NOMO-1 treated with DMSO at 0.1 percent for 48 hours (cell line): ENCODE results near the gene CCDC182.

Experiments
- DNase-seq: peaks from one replicate; lab custom pipeline; 2025; ENCODE audit not compliant: unreplicated experiment; lab: John Stamatoyannopoulos, UW

Gene CCDC182

DNA sequence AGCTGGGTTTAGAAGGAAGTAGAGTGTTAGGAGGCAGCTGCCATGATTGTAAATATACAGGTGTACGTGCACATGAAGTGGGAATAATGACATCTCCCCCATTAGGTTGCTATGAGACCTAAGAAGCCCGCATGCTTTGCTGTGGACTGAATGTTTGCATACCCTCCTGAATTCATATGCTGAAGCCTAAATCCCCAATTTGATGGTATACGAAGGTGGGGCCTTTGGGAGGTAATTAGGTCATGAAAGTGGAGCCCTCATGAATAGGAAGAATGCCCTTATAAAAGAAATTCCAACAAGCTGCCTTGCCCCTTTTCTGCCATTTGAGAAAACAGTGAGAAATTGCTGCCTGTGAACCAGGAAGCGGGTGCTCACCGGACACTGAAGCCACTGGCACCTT, 44.0 kb downstream of the CCDC182 start:
- no peak for DNase-seq

DNA sequence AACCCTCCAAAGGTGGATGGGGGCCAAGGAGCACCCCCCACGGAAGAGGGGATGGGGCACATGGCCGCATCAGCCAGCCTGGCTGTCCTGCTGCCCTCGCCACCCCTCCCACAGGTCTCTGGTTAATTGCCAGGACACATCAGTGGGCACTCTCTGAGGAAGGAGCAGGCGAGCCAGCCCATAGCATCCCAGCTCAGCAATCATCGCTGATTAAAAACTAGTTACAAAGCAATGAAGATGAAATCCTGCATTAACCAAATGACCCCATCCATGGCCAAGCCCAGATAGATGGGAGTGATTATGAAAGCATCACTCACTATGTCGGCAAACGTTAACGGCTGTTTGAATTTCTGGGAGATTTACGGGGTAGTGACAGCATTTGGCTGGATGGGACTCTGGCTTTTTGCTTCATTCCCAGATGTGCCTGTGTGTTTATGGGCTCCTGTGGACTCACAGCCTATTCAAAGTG, 45.3 kb downstream of the CCDC182 start:
- DNase-seq, result no peak

DNA sequence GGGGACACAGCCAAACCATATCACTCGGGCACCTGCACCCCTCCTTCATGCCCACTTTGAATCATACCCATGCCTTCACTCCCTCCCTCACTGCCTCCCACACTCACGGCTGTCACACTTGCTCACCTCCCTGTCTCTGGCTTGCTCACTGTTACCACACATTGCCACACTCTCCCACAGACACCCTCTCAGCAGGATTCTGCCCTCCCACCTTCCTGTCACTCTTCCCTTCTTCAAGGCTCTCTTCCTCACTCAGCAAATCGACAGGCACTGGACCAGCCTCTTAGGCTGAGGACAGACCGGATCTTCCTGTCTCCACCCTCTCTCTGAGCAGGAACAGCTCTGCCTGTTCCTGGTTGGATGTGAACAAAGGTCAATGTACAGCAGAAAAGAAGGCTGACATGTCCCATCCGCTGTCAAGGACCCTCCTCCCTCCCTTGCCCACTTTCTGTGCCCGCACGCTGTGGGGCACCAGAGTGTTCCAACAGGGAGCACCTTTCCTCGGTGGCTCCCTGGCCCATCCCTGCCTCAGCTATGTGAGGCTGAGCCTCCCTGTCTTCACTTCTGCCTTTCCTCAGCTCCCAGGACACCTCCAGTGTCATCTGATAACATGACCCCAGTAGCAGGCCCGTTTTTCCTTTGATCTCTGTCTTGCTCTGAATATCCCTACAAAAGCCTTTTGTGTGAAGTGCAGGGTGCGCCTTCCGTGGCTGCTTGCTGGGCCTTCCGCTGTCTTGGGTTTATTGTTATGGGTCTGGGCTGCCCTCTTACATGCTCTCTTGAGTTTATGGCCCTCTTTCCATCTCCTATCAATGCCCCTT, 47.0 kb downstream of the CCDC182 start:
- no peak for DNase-seq

DNA sequence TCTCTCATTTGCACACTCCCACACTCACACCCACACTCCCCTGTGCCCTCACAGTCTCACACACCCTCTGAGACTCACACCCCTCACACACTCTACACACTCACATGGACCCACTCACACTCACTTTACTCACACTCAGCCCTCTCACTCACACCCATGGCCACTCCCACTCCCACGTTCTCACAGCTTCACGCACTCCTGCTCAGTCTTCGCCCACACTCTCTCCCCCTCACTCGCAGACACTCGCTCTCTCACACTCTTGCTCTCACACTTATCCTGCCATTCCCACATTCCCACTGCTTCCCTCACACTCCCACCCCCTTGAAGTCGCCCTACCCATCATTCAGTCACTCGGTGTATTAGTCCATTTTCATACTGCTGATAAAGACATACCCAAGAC, 47.9 kb downstream of the CCDC182 start:
- no peak for DNase-seq

DNA sequence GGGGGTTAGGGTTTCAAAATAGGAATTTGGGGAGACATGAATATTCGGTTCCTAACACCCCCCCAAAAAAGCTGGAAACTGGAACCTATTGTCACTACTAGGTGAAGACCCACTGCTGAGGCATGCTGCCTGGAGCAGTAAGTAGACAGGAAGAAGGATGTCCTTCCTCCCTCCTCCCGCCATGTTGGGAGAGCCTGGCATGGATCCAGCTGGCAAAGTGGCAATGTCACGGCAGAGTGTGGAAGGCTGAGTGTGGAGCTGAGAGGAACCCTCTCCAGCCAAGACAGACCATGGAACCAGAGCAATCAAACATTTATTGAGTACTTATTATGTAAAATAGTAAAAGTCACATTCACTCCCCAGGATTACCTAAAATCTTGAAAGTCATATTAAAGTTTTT, 49.0 kb downstream of the CCDC182 start:
- no peak for DNase-seq
